Smooth muscle cell (in vitro differentiated cells): ENCODE measurements around the gene FOXD2. TPM values are rescaled to one million over a fixed set of nuclear protein-coding genes. Genes with fewer than 3 reads are reported as not detected.

Experiments used
- DNase-seq: peaks from one replicate; lab custom pipeline; 2025; ENCODE audit not compliant: unreplicated experiment; lab: John Stamatoyannopoulos, UW
- H2AFZ ChIP-seq: fragments of 200-600 bp; sonication (generic); 2 replicates; pipeline ENCODE4 v1.6.0; 2016; ENCODE audit warnings: antibody characterized with exemption, low read depth, mild to moderate bottlenecking
- H3F3A ChIP-seq: fragments of 200-600 bp; sonication (generic); 2 replicates; pipeline ENCODE4 v1.6.0; 2017; ENCODE audit warnings: antibody characterized with exemption, low read depth
- H3K27ac ChIP-seq: fragments of 200-600 bp; sonication (generic); 2 replicates; pipeline ENCODE4 v1.5.1; 2016; ENCODE audit warnings: low read depth, mild to moderate bottlenecking
- H3K27me3 ChIP-seq: fragments of 200-600 bp; sonication (generic); 2 replicates; pipeline ENCODE4 v1.6.1; 2016; ENCODE audit warnings: low read depth, mild to moderate bottlenecking
- H3K36me3 ChIP-seq: fragments of 200-600 bp; sonication (generic); 2 replicates; pipeline ENCODE4 v1.5.1; 2016; ENCODE audit warnings: low read depth
- H3K4me1 ChIP-seq: fragments of 200-600 bp; sonication (generic); 2 replicates; pipeline ENCODE4 v1.5.1; 2016; ENCODE audit warnings: low read depth
- H3K4me2 ChIP-seq: fragments of 200-600 bp; sonication (generic); 2 replicates; pipeline ENCODE4 v1.6.0; 2016; ENCODE audit warnings: mild to moderate bottlenecking
- H3K4me3 ChIP-seq: fragments of 200-600 bp; sonication (generic); 2 replicates; pipeline ENCODE4 v1.5.1; 2016; ENCODE audit warnings: mild to moderate bottlenecking
- H3K79me2 ChIP-seq: fragments of 200-600 bp; sonication (generic); 2 replicates; pipeline ENCODE4 v1.6.0; 2016; ENCODE audit warnings: low read depth, mild to moderate bottlenecking
- H3K9ac ChIP-seq: fragments of 200-600 bp; sonication (generic); 2 replicates; pipeline ENCODE4 v1.6.0; 2016; ENCODE audit warnings: low read depth
- H3K9me3 ChIP-seq: fragments of 200-600 bp; sonication (generic); replicated peaks from 2 replicates; pipeline ENCODE4 v1.5.1; 2016; ENCODE audit warnings: low read depth
- H4K20me1 ChIP-seq: fragments of 200-600 bp; sonication (generic); 2 replicates; pipeline ENCODE4 v1.6.0; 2016; ENCODE audit warnings: low read depth
- CTCF ChIP-seq: fragments of 200-600 bp; sonication (generic); IDR thresholded peaks from 2 replicates; pipeline ENCODE4 v1.5.1; 2017; ENCODE audit warnings: borderline replicate concordance, mild to moderate bottlenecking, antibody characterized with exemption; ENCODE audit not compliant: insufficient read depth, poor library complexity, severe bottlenecking
- WGBS: methylation state at CpG from one replicate; pipeline ENCODE4 v1.1.7; 2016; ENCODE audit warnings: low lambda C conversion rate; 5-methylcytosine and 5-hydroxymethylcytosine counted together
- polyA plus RNA-seq: library from polyadenylated mRNA; unstranded; fragments of >200 nt; fragmentation: Nextera tagmentation; extraction: Ambion mirVana; gene quantifications from 2 replicates; pipeline ENCODE4 v1.2.1, GENCODE V29; 2016
- total RNA-seq: library from RNA; depleted of rRNA; stranded (reverse); fragments of >200 nt; gene quantifications from 2 replicates; pipeline ENCODE4 v1.2.3, GENCODE V29; 2014

Gene FOXD2
- total and polyA plus RNA-seq, 2 experiments from 2014 or later, result 0.09 TPM; not detected in 1

- H3K4me2 ChIP-seq, result no peak overlapping the region
- 63% methylated on average over 4 of the region's 4 CpGs for WGBS
- no peaks in the 10 kb centered on the region for H3K4me1 ChIP-seq
- H3K36me3 ChIP-seq, result no peaks in the 10 kb centered on the region
- H3K27ac ChIP-seq, result no peak overlapping the region
- no peaks in the 10 kb centered on the region for H4K20me1 ChIP-seq
- no peak for TF ChIP-seq CTCF
- H3K9me3 ChIP-seq, result no peaks in the 10 kb centered on the region
- DNase-seq, result no peak
- H3K9ac ChIP-seq, result no peak overlapping the region
- peaks cover 87% of the 10 kb centered on the region for H3K27me3 ChIP-seq
- H2AFZ ChIP-seq, result no peak overlapping the region
- H3K4me3 ChIP-seq, result no peak overlapping the region
- H3K79me2 ChIP-seq, result no peaks in the 10 kb centered on the region
- no peaks in the 10 kb centered on the region for H3F3A ChIP-seq
These were observed 38.0 kb upstream of the FOXD2 start for GRCh38 chr1:47399846-47400155.

GRCh38 chr1:47401761-47402160 is 36.1 kb upstream of the FOXD2 start:
- Histone ChIP-seq H3K4me2 (no peak overlapping the region), H3K4me1 (no peaks in the 10 kb centered on the region), H3K27me3 (peaks cover 80% of the 10 kb centered on the region), H3K4me3 (no peak overlapping the region), H3K9ac (no peak overlapping the region), H3K9me3 (no peaks in the 10 kb centered on the region), H4K20me1 (no peaks in the 10 kb centered on the region), H3K79me2 (no peaks in the 10 kb centered on the region), H3K36me3 (no peaks in the 10 kb centered on the region), H3K27ac (no peak overlapping the region), H3F3A (no peaks in the 10 kb centered on the region), H2AFZ (no peak overlapping the region)
- no peak for TF ChIP-seq CTCF
- DNase-seq, result no peak
- 86% methylated on average over 4 of the region's 4 CpGs for WGBS

GRCh38 chr1:47402591-47402990 is 35.3 kb upstream of the FOXD2 start:
- 78% methylated on average over 4 of the region's 4 CpGs for WGBS
- H3K4me3 ChIP-seq, result no peak overlapping the region
- H3K27me3 ChIP-seq, result peaks cover 72% of the 10 kb centered on the region
- no peaks in the 10 kb centered on the region for H3K36me3 ChIP-seq
- no peaks in the 10 kb centered on the region for H3K79me2 ChIP-seq
- no peak for TF ChIP-seq CTCF
- H3K4me2 ChIP-seq, result no peak overlapping the region
- no peaks in the 10 kb centered on the region for H3K9me3 ChIP-seq
- H3K9ac ChIP-seq, result no peak overlapping the region
- H2AFZ ChIP-seq, result no peak overlapping the region
- H4K20me1 ChIP-seq, result no peaks in the 10 kb centered on the region
- DNase-seq, result no peak
- H3F3A ChIP-seq, result no peaks in the 10 kb centered on the region
- H3K27ac ChIP-seq, result no peak overlapping the region
- H3K4me1 ChIP-seq, result no peaks in the 10 kb centered on the region

GRCh38 chr1:47403321-47403910 is 34.4 kb upstream of the FOXD2 start:
- peaks cover 66% of the 10 kb centered on the region for H3K27me3 ChIP-seq
- no peaks in the 10 kb centered on the region for H3K36me3 ChIP-seq
- no peak overlapping the region for H3K4me2 ChIP-seq
- H3F3A ChIP-seq, result no peaks in the 10 kb centered on the region
- no peak overlapping the region for H3K27ac ChIP-seq
- no peak for DNase-seq
- H3K79me2 ChIP-seq, result no peaks in the 10 kb centered on the region
- no peak for TF ChIP-seq CTCF
- no peaks in the 10 kb centered on the region for H3K4me1 ChIP-seq
- H4K20me1 ChIP-seq, result no peaks in the 10 kb centered on the region
- 85% methylated on average over 4 of the region's 4 CpGs for WGBS
- no peak overlapping the region for H3K4me3 ChIP-seq
- H3K9ac ChIP-seq, result no peak overlapping the region
- no peak overlapping the region for H2AFZ ChIP-seq
- no peaks in the 10 kb centered on the region for H3K9me3 ChIP-seq
